Retinal pigment epithelial cell (primary cell): Measurements from ENCODE around the gene TTLL10.

Source experiments
- DNase-seq: peaks from one replicate; pipeline ENCODE4 v3.0.0-alpha.2; 2010; ENCODE audit warnings: low read depth
- H3K4me3 ChIP-seq: 2 replicates; pipeline ENCODE4 v1.5.1; 2011; ENCODE audit warnings: mild to moderate bottlenecking, low read length, control low read depth, moderate library complexity
- TF ChIP-seq, protein P1 (sequence below): conservative IDR thresholded peaks from 2 replicates; pipeline ENCODE4 v1.5.1; 2011; ENCODE audit warnings: low read depth, low read length, control low read depth, inconsistent platforms

The TTLL10 gene, protein sequence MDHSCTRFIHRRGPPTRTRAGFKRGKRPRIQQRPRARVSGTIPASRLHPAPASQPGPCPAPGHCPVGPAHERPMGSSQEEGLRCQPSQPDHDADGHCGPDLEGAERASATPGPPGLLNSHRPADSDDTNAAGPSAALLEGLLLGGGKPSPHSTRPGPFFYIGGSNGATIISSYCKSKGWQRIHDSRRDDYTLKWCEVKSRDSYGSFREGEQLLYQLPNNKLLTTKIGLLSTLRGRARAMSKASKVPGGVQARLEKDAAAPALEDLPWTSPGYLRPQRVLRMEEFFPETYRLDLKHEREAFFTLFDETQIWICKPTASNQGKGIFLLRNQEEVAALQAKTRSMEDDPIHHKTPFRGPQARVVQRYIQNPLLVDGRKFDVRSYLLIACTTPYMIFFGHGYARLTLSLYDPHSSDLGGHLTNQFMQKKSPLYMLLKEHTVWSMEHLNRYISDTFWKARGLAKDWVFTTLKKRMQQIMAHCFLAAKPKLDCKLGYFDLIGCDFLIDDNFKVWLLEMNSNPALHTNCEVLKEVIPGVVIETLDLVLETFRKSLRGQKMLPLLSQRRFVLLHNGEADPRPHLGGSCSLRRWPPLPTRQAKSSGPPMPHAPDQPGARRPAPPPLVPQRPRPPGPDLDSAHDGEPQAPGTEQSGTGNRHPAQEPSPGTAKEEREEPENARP

DNA sequence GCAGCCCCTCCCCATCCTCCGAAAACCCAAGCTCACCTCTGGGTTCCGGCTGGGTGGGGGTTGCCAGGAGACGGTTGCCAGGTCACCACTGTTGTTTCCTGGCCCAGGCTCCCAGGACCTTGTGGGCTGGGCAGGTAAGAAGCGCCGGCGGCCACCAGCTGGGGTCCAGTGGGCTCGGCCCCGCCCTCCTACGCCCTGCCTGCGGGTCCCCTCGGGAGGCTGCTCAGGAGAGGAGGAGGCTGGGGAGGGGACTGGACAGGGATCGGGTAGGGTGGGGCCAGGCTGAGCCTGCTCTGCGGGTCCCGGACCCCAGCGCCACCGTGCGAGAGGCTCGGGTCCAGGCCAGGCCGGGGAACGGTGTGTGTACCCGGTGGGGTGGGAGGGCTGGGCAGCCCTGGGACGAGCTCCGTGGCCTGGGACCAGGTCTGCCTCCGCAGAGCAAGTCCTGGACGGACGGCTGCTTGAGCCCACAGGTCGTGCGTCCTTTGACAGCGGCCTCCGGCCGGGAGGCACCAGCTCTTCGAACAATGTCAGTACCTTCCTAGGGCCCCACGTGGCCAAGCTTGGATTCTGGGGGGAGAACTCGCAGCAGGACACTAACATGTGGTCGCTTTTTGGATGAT lies at the start of gene TTLL10:
TTLL10 (plus strand) TSS at position 88 of the 623 bp plus-strand sequence. CDS start 5,336 bp downstream, outside the sequence.
- H3K4me3 ChIP-seq, result no peak within 1 kb of the TSS
- TF ChIP-seq, protein P1, sequence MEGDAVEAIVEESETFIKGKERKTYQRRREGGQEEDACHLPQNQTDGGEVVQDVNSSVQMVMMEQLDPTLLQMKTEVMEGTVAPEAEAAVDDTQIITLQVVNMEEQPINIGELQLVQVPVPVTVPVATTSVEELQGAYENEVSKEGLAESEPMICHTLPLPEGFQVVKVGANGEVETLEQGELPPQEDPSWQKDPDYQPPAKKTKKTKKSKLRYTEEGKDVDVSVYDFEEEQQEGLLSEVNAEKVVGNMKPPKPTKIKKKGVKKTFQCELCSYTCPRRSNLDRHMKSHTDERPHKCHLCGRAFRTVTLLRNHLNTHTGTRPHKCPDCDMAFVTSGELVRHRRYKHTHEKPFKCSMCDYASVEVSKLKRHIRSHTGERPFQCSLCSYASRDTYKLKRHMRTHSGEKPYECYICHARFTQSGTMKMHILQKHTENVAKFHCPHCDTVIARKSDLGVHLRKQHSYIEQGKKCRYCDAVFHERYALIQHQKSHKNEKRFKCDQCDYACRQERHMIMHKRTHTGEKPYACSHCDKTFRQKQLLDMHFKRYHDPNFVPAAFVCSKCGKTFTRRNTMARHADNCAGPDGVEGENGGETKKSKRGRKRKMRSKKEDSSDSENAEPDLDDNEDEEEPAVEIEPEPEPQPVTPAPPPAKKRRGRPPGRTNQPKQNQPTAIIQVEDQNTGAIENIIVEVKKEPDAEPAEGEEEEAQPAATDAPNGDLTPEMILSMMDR, result no peak
- no peak for DNase-seq

DNA sequence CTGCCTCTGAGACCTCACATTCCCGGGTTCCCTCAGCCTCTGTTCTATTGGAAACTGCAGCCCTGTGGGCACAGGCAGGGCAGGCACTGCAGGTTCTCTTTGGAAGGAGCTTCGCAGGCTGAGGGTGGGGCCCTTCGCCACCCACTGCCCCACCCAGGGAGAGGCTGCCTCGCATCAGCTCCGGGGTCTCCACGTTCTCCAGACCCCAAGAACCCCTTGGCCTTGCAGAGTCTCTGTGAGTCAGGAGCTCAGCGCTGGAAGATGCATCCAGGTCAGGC lies 49.2 kb upstream of the TTLL10 start:
- no peak overlapping the region for H3K4me3 ChIP-seq
- TF ChIP-seq, protein P1, result no peak
- DNase-seq, result no peak

DNA sequence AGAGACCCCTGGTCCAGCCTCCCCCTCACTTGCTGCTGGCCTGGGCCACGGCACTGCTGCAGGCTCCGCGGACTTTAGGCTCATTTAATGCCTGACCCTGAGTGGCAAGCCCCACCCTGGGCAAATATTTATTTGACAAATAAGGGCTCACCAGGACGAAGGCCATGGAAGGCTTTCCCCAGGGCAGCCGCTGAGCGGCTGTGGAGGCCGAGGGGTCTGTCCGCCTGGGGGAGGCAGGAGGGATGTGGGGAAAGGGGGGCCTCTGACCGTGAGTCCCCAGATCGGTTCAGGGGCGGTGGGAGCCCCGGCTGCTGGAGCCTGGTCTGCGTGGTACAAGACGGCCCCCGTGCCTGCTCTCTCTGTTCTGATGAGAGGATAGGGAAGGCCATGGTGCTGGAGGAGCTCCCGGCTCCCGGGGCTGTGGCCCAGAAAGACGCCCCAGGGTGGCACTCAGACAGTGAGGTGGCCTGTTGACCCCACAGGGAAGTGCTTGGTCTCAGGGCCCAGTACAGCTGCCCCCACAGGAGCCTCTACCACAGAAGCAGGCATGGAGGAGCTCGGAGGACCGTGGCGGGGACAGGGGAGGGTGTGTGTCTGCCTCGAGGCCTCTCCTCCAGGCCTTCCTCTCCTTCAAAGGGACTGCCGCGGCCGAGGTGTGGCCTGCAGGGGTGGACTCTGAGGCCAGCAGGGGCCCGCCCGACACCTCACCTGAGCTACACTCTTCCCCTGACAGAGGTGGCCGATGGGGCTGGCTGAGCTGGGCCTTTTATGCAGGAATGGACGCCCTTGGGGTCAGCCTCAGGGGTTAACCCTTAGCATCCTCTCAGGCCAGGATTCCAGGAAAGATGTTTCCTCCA lies 48.7 kb upstream of the TTLL10 start:
- no peak for DNase-seq
- no peak overlapping the region for H3K4me3 ChIP-seq
- TF ChIP-seq, protein P1, result no peak

DNA sequence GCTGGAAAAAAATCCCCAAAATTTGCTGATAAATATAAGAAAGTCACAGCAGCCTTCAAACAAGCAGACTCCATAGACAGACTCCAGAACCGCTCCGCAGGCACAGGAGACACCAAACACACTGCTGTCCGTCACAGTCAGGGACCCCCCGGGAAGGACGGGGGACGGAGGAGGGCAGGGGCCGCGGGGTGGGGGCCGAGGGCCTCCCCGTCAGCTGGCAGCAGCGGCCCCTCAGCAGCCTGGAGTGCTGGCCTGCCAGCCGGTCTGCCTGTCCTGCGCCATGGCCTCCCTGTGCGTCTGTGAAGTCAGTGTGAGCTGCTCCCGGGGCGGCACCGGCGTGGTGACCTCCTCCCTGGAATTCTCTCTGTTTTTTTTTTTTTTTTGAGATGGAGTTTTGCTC lies 47.7 kb upstream of the TTLL10 start:
- TF ChIP-seq, protein P1, result no peak
- H3K4me3 ChIP-seq, result no peak overlapping the region
- no peak for DNase-seq

DNA sequence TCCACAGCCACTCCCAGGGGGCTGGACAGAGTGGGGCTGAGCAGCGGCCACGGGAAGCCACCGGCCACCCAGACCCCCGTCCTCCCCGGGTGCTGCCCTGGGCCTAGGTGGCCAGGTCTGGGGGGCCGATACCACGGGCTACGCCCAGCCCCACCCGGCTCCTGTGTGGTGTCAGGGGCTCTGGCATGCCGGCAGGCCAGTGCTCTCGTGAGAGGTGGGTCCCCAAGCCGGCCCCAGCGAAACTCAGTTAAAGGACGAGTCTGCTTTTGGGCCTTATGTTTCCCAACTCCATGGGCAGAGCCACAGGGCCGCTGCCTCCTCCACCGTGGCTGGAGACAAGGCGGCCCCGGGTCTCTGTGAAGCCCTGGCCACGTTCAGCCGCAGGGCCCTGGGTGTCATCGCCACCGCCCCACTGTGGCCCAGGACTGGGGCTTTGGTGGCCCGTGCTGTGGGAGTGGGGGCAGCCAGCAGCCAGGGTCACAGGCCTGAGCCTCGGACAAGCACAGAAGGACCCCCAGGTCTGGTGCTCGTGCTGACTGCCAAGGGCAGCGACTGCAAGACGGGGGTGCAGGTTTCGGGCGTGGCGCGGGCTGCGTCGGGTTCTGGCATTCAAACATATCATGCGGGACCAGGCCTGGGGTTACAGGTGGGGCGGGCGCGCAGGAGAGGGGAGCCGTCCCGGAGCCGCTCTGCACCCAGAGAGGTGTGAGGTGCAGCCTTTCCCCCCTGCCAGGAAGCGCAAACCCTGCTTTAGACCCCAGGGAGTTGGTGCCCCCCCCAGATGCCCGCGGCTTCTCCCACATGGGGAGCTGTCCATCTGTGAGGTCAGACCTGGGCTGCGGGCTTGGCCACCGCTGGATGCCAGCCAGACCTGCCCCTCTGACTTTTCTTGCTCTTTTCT lies 45.9 kb upstream of the TTLL10 start:
- DNase-seq, result no peak
- H3K4me3 ChIP-seq, result peak overlapping the region; percentile 31
- TF ChIP-seq, protein P1, result no peak

DNA sequence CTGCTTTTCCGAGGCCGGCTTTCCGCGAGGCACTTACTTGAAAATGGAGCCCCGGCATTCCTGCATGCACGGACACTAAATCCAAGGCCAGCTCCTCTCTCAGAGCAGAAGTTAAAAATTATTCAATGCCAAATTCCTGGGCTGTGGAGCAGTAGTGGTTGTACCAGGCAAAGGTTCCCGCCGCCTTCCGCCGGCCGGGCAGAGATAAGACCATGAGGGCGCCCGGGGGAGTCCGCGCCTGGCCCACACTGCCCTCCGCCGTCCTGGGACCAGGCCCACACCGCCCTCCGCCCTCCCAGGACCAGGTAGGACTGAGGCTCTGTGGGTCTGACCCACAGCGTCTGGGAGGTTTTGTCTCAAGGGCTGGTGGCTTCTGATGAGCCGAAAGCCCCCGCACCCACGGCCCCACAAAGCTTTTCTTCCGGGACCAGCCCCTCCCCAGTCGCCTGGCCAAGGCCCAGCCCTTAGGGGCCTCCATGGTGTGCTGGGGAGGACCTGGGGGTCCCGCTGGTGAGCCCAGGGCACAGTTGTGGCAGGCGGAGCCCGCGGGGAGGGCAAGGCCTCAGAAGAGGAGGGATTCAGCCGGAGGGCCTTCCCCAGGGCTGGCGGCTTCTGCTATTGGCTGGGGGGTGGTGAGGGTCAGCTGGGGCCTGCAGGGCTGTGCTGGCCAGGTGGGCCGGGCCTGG lies 45.1 kb upstream of the TTLL10 start:
- TF ChIP-seq, protein P1, result peak; percentile 0
- peak overlapping the region; percentile 31 for H3K4me3 ChIP-seq
- peak; percentile 27 for DNase-seq
